ENCODE results near the gene TFF1.

TFF1 gene

GRCh38 chr21:42343963-42344510 is 22.3 kb downstream of the TFF1 start:
- DNase-seq (ENCODE audit: low read depth, low spot score): no peak

- DNase-seq (ENCODE audit: low read depth, low spot score): no peak
These were observed 22.8 kb downstream of the TFF1 start for GRCh38 chr21:42343556-42343955.

GRCh38 chr21:42343101-42343500 is 23.2 kb downstream of the TFF1 start:
- no peak for DNase-seq (ENCODE audit: low read depth, low spot score)

- no peak for DNase-seq (ENCODE audit: low read depth, low spot score)
These were observed 24.4 kb downstream of the TFF1 start for GRCh38 chr21:42341776-42342542.

GRCh38 chr21:42340187-42341050 is 25.9 kb downstream of the TFF1 start:
- DNase-seq (ENCODE audit: low read depth, low spot score): no peak

GRCh38 chr21:42338729-42339715 is 27.3 kb downstream of the TFF1 start:
- no peak for DNase-seq (ENCODE audit: low read depth, low spot score)

GRCh38 chr21:42337830-42338728 is 28.3 kb downstream of the TFF1 start:
- DNase-seq (ENCODE audit: low read depth, low spot score): peak; percentile 61

- DNase-seq (ENCODE audit: low read depth, low spot score): no peak
These were observed 29.1 kb downstream of the TFF1 start for GRCh38 chr21:42337276-42337675.

- peak; percentile 49 for DNase-seq (ENCODE audit: low read depth, low spot score)
These were observed 30.3 kb downstream of the TFF1 start for GRCh38 chr21:42336054-42336453.

- DNase-seq (ENCODE audit: low read depth, low spot score): no peak
These were observed 33.6 kb downstream of the TFF1 start for GRCh38 chr21:42332557-42333317.

- no peak for DNase-seq (ENCODE audit: low read depth, low spot score)
These were observed 34.7 kb downstream of the TFF1 start for GRCh38 chr21:42331660-42332059.

- no peak for DNase-seq (ENCODE audit: low read depth, low spot score)
These were observed 35.7 kb downstream of the TFF1 start for GRCh38 chr21:42330380-42331371.

- no peak for DNase-seq (ENCODE audit: low read depth, low spot score)
These were observed 41.4 kb downstream of the TFF1 start for GRCh38 chr21:42324896-42325295.

GRCh38 chr21:42321845-42322244 is 44.5 kb downstream of the TFF1 start:
- no peak for DNase-seq (ENCODE audit: low read depth, low spot score)

GRCh38 chr21:42321231-42321630 is 45.1 kb downstream of the TFF1 start:
- no peak for DNase-seq (ENCODE audit: low read depth, low spot score)

GRCh38 chr21:42320791-42321190 is 45.5 kb downstream of the TFF1 start:
- no peak for DNase-seq (ENCODE audit: low read depth, low spot score)

- no peak for DNase-seq (ENCODE audit: low read depth, low spot score)
These were observed 46.3 kb downstream of the TFF1 start for GRCh38 chr21:42319851-42320572.

- DNase-seq (ENCODE audit: low read depth, low spot score): no peak
These were observed 47.0 kb downstream of the TFF1 start for GRCh38 chr21:42319376-42319775.
